H1 (cell line): ENCODE measurements around the gene PAOX.

Source experiments
- CBX5 ChIP-seq: fragments of 300-800, 300-1000 bp; sonication (generic); IDR thresholded peaks from 2 replicates; pipeline ENCODE4 v1.7.1; 2016; ENCODE audit warnings: antibody characterized with exemption, low read length, low read depth
- CHD2 ChIP-seq: IDR thresholded peaks from 2 replicates; pipeline ENCODE4 v1.6.1; 2012; ENCODE audit warnings: low read length, improper control_type of control experiment
- POLR2A ChIP-seq, 2 experiments: IDR thresholded peaks; 1 replicate in 1 of 2; 2 replicates in 1 of 2; pipeline ENCODE4 v1.6.1; 2011; ENCODE audit warnings: low read depth in 2 of 2, low read length in 2 of 2, mild to moderate bottlenecking in 2 of 2; ENCODE audit errors: control extremely low read depth in 1 of 2
- POLR2AphosphoS5 ChIP-seq: IDR thresholded peaks from 2 replicates; pipeline ENCODE4 v1.6.1; 2011; ENCODE audit warnings: low read depth, low read length
- RFX5 ChIP-seq: IDR thresholded peaks from 2 replicates; pipeline ENCODE4 v1.6.1; 2011; ENCODE audit warnings: low read depth, low read length, improper control_type of control experiment, borderline replicate concordance
- SP1 ChIP-seq: IDR thresholded peaks from 2 replicates; pipeline ENCODE4 v1.6.1; 2011; ENCODE audit warnings: low read depth, low read length
- SP2 ChIP-seq: IDR thresholded peaks from 2 replicates; pipeline ENCODE4 v1.6.1; 2012; ENCODE audit warnings: mild to moderate bottlenecking, low read length, inconsistent platforms
- SUZ12 ChIP-seq: fragments of 200-600 bp; sonication (generic); IDR thresholded peaks from 2 replicates; pipeline ENCODE4 v1.6.1; 2012; ENCODE audit warnings: mild to moderate bottlenecking, inconsistent platforms, low read length, moderate library complexity, mixed read lengths
- TBP ChIP-seq: IDR thresholded peaks from 2 replicates; pipeline ENCODE4 v1.6.1; 2011; ENCODE audit warnings: low read depth, low read length, improper control_type of control experiment
- ZNF274 ChIP-seq: IDR thresholded peaks from 2 replicates; pipeline ENCODE4 v1.7.0; 2012; ENCODE audit warnings: low read length, borderline replicate concordance; ENCODE audit errors: extremely low read depth
- TF ChIP-seq, protein P1 (sequence below), 3 experiments: IDR thresholded peaks; 1 replicate in 2 of 3; 2 replicates in 1 of 3; pipeline versions ENCODE4 v1.5.1 to v1.6.1; 2011; ENCODE audit warnings: low read length in 3 of 3, mild to moderate bottlenecking in 3 of 3, inconsistent platforms in 2 of 3, low read depth in 1 of 3, moderate library complexity in 1 of 3; ENCODE audit not compliant: insufficient read depth in 1 of 3; ENCODE audit errors: control extremely low read depth in 1 of 3

- TF ChIP-seq, protein P1, sequence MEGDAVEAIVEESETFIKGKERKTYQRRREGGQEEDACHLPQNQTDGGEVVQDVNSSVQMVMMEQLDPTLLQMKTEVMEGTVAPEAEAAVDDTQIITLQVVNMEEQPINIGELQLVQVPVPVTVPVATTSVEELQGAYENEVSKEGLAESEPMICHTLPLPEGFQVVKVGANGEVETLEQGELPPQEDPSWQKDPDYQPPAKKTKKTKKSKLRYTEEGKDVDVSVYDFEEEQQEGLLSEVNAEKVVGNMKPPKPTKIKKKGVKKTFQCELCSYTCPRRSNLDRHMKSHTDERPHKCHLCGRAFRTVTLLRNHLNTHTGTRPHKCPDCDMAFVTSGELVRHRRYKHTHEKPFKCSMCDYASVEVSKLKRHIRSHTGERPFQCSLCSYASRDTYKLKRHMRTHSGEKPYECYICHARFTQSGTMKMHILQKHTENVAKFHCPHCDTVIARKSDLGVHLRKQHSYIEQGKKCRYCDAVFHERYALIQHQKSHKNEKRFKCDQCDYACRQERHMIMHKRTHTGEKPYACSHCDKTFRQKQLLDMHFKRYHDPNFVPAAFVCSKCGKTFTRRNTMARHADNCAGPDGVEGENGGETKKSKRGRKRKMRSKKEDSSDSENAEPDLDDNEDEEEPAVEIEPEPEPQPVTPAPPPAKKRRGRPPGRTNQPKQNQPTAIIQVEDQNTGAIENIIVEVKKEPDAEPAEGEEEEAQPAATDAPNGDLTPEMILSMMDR (IDR thresholded peaks at IDR 0.05; ENCODE audit: control extremely low read depth in 1 of 3, insufficient read depth in 1 of 3, low read depth in 1 of 3, low read length in 3 of 3): no peak
- TF ChIP-seq CBX5 (no peak), POLR2A (IDR thresholded peaks at IDR 0.05; ENCODE audit: control extremely low read depth in 1 of 2, low read depth in 2 of 2, low read length in 2 of 2) (no peak), POLR2AphosphoS5 (no peak), ZNF274 (no peak), SP1 (no peak), TBP (no peak), CHD2 (no peak), RFX5 (no peak), SUZ12 (no peak), SP2 (no peak)
Measured at GRCh38 chr10:133342942-133343341, 36.1 kb upstream of the PAOX start.
